HL-60 (cell line): Measurements from ENCODE around the gene NAAA.

Source experiments
- GABPA ChIP-seq: IDR thresholded peaks from 2 replicates; pipeline ENCODE4 v1.6.1; 2012; ENCODE audit warnings: low read depth
- POLR2AphosphoS5 ChIP-seq: IDR thresholded peaks from 2 replicates; pipeline ENCODE4 v1.6.1; 2012; ENCODE audit warnings: low read depth
- SPI1 ChIP-seq: IDR thresholded peaks from 2 replicates; pipeline ENCODE4 v1.6.1; 2012; ENCODE audit warnings: low read depth, mild to moderate bottlenecking, borderline replicate concordance
- TF ChIP-seq, protein P1 (sequence below): IDR thresholded peaks from one replicate; pipeline ENCODE4 v1.5.1; 2011; ENCODE audit warnings: low read length, control low read depth, inconsistent platforms; ENCODE audit not compliant: insufficient read depth
- TF ChIP-seq, protein P2 (sequence below): IDR thresholded peaks from 2 replicates; pipeline ENCODE4 v1.6.1; 2012; ENCODE audit warnings: low read depth; ENCODE audit not compliant: insufficient replicate concordance

DNA sequence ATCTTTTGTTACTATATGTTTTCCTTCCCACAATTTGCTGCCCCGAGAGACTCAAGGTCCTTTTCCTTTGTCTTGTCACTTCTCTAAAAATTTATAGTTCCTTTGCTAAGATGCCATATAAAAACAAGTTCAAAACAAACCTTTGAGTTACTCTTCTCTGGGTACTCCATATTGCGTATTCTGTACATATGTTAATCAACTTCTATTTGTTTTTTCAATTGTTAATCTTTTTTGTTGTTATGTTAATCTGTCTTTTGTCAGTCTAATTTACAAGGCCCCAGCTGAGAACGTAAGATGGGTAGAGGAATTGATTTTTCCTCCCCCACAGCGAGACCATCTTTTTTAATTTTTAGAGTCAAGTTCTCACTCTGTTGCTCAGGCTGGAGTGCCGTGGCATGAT lies 31.4 kb downstream of the NAAA start:
- TF ChIP-seq POLR2AphosphoS5 = no peak
- TF ChIP-seq, protein P1, sequence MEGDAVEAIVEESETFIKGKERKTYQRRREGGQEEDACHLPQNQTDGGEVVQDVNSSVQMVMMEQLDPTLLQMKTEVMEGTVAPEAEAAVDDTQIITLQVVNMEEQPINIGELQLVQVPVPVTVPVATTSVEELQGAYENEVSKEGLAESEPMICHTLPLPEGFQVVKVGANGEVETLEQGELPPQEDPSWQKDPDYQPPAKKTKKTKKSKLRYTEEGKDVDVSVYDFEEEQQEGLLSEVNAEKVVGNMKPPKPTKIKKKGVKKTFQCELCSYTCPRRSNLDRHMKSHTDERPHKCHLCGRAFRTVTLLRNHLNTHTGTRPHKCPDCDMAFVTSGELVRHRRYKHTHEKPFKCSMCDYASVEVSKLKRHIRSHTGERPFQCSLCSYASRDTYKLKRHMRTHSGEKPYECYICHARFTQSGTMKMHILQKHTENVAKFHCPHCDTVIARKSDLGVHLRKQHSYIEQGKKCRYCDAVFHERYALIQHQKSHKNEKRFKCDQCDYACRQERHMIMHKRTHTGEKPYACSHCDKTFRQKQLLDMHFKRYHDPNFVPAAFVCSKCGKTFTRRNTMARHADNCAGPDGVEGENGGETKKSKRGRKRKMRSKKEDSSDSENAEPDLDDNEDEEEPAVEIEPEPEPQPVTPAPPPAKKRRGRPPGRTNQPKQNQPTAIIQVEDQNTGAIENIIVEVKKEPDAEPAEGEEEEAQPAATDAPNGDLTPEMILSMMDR = no peak
- no peak for TF ChIP-seq GABPA
- TF ChIP-seq SPI1 = no peak
- TF ChIP-seq, protein P2, sequence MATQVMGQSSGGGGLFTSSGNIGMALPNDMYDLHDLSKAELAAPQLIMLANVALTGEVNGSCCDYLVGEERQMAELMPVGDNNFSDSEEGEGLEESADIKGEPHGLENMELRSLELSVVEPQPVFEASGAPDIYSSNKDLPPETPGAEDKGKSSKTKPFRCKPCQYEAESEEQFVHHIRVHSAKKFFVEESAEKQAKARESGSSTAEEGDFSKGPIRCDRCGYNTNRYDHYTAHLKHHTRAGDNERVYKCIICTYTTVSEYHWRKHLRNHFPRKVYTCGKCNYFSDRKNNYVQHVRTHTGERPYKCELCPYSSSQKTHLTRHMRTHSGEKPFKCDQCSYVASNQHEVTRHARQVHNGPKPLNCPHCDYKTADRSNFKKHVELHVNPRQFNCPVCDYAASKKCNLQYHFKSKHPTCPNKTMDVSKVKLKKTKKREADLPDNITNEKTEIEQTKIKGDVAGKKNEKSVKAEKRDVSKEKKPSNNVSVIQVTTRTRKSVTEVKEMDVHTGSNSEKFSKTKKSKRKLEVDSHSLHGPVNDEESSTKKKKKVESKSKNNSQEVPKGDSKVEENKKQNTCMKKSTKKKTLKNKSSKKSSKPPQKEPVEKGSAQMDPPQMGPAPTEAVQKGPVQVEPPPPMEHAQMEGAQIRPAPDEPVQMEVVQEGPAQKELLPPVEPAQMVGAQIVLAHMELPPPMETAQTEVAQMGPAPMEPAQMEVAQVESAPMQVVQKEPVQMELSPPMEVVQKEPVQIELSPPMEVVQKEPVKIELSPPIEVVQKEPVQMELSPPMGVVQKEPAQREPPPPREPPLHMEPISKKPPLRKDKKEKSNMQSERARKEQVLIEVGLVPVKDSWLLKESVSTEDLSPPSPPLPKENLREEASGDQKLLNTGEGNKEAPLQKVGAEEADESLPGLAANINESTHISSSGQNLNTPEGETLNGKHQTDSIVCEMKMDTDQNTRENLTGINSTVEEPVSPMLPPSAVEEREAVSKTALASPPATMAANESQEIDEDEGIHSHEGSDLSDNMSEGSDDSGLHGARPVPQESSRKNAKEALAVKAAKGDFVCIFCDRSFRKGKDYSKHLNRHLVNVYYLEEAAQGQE = no peak
